Fibroblast of peridontal ligament (primary cell): ENCODE data around the gene SRL.
"Not testable (repeated sequence)": the region's sequence is repeated elsewhere in the genome, so short reads cannot be mapped to it uniquely, and the experiment has no call there.

Source experiments
- DNase-seq: peaks from one replicate; pipeline ENCODE4 v3.0.0-alpha.2; 2010; ENCODE audit errors: extremely low read depth

The SRL gene

DNA sequence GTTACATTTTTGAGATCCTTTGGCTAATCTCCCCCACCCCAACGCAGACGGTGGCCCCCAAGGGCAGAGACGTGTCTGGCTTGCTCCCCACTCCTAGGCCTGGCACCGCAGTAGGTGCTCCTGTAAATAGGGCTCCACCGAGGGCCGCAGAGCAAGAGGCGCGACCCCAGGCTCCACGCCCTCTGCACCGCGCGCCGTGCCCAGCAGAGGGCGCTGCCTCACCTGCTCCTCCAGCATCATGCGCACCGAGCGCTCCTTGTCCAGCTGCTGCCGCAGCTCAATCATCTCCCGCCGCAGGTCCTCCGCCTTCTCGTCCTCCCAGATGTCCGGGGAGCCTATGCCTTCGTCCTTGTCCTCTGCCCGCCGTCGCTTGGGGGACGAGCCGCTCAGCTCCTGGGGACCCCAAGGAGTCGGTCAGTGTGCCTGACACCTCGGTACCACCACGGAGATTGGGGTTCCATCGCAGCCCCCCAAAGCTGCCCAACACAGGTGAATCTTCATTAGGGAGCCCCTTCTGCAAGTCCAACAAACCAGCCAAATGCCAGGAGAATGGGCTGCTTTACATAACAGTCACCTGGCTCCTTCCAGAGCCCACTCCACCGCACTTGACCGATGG, 19.8 kb upstream of the SRL start:
- DNase-seq, result no peak

DNA sequence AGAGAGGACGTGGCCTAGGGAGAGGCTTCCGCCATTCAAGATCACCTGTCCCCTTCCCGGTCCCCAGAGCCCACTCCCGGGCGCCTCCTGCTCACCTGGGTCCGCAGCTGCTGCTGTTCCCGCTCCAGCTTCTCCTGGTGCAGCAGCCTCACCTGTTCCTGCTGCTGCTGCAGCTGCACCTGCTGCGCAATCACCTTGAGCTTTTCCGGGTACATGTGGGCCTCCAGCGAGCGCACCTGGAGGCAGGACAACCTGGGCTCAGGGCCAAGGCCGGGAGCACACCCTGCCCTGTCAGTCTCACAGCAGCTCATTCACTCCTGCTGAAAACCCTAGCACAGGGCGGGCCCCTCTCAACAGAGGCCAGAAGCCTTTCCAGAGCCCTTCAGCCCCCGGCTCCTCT, 18.5 kb upstream of the SRL start:
- no peak for DNase-seq

DNA sequence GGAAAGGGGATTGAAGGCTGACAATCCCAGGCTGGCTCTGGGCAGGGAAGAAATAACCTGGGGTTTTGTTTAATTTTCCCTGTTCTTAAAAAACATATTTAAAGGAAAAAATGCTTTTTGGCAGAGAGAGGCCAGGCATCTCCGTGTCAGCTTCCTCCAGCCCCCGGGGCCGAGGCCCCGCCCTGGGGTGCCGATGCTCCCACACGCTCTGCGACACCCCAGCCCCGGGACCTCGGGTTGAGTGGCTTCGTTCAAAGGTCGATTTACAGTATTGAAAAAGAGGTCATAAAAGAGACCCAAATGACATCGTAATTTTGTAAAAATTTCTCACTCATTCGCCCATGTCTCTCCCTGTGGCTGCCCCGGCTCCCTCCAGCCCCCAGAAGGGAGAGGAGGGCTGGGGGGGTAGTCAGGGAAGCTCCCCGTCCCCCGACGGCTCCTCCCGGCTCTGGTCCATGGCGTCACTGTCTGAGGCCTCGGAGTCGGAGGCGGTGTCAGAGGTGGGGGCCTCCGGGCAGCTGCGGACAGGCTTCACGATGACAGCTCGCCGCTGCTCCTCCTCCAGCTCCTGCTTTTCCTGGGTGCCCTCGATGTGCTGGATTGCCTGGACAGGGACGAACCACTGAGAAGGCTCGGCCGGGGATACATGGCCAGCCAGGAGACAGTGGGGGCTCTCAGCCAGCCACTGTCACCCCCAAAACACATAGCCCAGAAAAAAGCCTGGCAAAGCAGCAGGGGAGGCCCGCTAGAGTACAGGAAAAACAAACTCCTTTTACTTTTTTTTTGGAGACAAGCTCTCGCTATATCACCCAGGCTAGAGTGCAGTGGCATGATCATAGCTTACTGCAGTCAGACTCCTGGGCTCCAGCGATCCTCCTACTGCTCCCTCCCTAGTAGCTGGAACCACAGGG, 16.0 kb upstream of the SRL start:
- DNase-seq, result peak; percentile 42

DNA sequence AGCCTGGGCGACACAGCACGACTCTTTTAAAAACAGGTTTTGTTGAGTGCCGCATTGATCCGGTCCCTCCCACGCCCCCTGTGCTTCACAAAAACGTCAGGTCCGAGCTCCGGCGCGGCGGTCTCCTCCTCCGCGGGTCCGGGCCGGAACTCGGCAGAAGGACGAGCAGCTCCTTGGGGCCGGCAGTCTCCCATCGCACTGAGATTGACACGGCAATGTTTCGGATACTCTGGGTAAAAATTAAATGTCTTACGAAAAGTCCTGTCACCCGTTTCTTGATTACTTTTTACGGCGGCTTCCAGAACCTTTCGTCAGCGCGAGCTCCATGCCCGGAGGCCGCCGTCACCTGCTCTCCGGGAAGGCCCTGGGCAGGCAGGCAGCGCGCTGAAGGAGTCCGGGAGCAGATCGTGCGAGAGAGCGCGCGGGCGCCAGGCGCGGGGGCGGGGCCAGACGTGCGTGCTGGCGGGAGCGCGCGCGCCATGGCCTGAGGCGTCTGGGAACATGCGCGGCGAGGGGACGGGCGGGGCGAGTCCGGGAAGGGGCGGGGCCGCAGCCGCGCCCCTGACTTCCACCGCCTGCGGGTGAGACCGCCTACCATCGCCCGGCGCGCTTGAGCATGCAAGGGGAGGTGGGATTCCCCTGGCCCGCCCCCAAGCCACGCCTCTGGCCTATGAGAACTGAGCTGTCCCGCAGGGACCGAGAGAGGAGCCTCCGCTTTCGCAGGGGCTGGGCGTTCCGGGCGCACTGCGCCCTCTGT, 11.7 kb upstream of the SRL start:
- DNase-seq, result peak; percentile 98

DNA sequence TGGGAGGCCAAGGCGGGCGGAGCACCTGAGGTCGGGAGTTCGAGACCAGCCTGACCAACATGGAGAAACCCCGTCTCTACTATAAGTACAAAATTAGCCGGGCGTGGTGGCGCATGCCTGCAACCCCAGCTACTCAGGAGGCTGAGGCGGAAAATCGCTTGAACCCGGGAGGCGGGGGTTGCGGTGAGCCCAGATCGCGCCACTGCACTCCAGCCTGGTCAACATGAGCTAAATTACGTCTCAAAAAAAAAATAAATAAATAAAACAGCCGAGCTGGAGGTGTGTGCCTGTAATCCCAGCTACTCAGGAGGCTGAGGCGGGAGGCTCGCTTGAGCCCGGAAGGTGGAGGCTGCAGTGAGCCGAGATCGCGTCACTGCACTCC, 11.1 kb upstream of the SRL start:
- not testable (repeated sequence) for DNase-seq

DNA sequence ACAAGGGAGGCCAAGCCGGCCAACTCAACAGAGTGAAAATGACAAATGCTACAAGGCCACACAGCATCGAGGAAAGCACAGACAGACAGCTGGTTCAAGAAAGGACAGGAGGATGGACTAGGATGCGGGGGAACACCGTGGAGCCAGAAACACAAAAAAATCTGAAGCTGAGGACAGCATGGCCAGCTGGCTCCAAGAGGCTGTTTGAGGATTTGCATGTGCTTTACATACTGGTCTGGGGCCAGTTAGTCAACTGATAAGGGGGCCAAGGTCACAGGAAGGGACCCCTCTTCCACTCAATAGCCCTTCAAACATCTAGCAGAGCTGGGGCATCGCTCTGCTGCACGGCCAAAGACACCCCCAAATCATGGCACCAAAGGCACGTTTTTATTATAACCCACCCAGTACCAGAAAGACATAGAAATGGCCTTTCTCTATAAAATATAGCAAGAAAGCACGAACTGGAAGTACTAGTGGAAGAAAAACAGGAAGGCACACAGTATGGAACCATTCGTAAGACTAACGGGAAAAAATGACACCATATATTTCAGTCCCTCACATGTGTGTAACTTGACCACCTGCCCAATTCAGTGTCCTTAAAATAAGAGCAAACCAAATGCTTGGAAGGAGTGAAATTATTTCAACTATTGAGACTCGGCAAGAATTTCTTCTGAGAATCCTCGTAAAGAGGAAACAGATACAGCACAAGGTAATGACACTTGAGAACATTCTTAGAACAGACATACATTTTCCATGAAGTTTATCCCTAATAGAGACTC, 7.8 kb upstream of the SRL start:
- DNase-seq, result no peak

DNA sequence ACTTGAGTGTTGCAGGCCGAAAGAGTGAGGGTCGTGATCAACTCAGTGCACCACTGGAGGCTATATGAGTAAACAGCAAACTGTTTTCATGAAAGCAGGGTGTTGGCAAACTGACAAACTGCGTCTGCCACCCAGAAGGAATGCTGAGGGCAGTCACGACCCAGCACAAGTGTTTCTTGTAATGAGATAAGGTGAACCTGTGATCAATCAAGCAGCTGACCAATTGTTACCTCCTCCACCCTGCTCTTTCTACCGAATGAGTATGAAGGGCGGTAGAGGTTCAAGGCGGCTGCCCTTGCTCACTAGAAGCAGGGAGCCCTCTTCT, 5.5 kb upstream of the SRL start:
- no peak for DNase-seq

DNA sequence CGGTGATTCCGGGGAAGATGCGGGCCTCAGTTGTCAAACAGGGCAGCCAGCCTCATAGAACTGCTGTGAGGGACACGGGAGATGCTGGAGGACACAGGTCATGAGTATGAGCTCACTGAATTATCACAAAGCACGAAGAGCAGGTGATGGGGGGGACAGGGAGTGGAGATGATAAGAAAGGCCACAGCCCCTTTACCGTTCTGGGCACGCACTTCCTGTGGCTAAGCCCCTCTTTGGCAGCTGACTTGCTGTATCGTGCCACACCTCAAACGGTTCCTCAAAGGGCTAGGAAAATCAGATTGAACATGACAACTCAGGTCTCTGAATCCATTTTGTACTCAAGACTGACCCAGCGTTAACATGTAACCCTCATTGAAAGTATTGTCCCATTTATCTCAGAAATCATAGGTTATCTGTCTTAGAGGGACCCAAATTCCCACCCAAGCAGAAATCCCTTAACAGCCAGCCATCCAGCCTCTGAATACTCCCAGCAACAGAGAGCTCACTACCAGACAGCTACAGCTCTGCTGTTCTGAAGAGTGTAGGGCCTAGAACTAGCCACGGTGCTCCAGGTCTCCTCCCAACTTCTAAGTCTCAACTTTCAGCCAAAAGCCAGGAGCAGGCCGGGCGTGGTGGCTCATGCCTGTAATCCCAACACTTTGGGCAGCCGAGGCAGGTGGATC, 5.0 kb upstream of the SRL start:
- no peak for DNase-seq

DNA sequence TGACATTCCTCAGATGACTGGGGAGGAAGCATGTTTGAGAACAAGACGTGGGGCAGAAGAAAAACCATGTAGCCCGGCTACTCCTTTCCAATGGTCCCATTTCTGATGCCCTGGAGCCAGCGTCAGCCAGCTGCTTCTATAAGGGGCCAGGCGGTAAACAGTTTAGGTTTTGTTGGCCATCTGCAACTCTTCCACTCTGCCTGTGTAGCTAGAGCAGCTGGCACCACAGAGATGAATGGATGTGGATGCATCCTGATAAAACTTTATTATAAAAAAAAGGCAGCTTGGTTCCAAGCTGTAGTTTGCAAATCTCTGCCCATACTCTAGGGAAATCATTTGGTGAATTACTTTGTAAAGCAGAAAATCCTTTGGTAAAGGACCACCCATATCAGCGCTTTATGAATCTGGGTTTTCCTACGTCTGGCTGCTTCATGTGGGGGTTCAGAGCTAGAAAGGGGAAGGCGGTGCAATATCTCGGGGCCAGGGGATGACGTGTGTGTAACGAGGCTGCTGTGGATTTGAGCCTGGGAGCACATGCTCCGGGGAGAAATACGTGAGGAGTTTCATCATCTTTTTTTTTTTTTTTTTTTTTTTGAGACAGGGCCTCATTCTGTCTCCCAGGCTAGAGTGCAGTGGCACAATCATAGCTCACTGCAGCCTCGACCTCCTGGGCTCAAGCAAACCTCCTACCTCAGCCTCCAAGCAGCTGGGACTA, 3.4 kb upstream of the SRL start:
- peak; percentile 53 for DNase-seq

DNA sequence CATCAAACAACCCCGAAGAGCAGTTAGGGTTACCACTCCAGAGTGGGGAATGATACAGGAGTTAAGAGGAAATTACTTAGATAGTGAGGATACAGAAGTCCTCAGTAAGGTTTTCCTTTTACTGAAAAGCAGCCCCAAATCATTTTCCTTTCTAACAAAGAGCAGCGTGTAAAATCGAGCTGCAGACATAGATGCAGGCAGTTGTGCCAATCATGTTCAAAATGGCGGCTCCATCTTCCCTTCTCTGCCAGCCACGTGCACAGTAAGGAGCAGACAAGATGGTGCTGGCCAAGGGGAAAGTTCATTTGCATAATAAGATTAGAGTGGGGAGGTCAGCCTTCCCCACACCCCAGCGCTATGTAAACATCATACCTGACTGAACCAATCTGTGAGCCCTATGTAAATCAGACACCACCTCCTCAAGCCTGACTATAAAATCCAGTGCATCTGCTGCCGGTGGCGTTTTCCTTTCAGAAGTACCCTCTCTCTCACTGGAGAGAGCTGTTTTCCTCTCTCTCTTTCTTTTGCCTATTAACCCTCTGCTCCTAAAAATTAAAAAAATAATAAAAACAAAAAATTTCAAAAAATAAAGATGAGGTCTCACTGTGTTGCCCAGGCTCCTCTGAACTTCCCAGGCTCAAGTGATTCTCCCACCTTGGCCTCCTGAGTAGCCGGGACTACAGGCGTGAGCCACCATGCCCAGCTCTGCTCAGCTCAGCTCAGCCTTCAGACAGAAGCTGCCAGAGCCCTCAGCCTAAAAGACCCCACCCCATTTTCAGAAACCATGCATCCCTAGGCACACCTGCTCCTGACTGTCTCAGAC, 2.6 kb upstream of the SRL start:
- no peak for DNase-seq

DNA sequence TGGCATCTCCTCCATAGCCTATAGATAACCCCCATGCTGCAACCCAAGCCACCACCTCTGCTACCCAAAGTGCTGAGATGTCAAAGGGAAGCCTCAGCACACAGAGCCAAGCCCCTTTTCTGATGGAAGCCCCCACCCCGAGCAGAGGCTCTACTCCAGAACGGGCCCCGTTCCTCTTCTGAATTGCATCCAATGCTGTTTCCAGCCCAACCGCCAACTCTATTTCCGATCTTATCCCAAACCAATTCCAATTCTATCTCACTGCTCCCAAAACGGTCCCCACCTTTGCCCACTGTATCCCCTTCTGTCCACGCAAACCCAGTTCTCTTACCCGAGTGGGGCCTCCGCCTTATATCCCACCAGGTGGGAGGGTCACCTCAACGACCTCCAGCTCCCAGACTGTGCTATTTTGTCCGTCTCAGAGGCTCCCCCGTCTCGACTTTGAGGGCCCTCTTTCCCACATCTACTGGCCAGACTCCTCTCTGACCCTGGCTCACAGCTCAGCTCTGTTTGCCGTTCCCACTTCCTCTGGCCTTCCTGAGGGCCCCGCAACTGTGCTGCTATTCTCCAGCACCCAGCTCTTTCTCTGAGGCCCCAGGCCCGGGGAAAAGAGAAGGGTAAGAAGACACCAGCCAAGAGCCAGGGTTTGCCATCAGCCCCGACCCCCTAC, 487 bp downstream of the SRL start:
- no peak for DNase-seq

DNA sequence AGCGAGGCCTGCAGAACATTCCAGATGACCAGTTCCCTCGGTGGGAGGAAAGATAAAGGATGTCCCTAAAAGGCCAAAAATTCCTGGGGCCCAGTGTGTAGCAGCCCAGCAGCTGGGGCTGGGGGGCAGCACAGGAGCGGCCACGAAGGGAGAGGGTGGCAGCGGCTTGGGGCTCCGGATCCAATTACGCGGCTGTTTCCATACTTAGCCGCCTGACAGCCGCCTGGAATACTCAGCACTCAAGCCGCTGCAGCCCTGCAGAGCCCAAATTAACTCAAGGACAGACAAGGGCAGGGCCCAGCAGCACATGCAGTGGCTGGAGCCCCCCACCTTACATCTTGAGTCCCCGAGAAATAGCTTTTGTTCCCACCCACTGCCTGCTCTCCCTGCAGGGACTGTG, 1.3 kb downstream of the SRL start:
- DNase-seq, result no peak

DNA sequence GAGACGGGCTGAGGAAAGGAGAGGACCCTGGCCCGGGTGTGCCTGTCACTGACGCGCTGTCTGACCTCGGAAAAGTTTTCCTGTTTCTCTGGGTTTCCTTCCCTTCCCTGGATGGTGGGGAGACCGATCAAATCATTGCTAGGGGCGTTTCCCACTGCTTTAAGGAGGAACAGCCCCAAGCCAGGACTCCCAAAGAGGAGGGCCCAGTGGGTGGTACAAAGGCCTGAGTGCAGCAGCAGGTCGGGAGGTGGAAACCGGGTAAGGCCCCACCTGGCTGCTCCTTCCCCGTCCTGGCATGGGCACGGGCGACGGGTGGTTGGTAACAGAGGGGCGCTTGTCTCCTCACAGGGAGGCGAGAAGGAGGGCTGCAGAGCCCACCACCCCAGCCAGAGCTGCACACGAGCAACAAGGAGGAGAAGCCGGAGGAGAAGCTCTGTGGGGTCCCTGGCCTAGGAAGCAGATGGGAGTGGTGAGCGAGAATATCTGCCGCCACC, 2.2 kb downstream of the SRL start:
- no peak for DNase-seq

DNA sequence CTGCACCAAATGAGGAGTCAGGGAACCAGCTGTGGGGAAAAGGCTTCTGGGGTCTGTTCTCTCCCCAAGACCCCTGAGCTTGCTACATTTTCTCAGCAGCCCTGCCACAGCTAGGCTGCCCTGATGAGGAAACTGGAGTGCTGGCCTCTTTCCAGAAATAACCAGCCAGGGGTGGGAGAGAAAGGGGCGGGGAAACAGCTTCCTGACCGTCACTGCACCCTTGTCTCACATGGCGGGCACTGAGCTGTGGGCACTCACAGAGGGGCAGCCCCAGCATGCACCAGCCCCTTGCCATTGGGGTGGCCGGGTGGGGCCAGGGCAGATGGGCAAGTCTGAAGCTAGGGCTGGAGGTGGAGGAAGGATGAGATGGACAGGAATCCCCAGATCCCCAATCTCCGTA, 2.9 kb downstream of the SRL start:
- DNase-seq, result no peak

DNA sequence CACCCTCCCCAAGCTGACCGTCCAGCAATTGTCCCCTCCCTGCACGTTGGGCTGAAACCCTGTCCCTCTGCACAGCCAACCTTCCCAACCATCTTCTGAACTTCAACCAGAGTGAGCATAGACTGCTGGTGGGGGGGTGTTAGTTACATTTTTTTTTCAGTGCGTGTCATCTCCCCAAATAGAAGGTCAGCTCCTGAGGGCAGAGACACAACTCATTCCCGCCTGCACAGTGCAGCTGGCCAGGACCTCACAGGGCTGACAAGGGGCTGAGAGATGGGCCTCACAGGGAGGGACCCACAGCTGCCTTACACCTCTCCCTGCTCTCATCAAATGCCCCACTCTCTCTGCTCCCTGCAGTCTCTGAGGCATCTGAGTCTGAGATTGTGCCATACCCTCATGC, 8.4 kb downstream of the SRL start:
- DNase-seq, result no peak

DNA sequence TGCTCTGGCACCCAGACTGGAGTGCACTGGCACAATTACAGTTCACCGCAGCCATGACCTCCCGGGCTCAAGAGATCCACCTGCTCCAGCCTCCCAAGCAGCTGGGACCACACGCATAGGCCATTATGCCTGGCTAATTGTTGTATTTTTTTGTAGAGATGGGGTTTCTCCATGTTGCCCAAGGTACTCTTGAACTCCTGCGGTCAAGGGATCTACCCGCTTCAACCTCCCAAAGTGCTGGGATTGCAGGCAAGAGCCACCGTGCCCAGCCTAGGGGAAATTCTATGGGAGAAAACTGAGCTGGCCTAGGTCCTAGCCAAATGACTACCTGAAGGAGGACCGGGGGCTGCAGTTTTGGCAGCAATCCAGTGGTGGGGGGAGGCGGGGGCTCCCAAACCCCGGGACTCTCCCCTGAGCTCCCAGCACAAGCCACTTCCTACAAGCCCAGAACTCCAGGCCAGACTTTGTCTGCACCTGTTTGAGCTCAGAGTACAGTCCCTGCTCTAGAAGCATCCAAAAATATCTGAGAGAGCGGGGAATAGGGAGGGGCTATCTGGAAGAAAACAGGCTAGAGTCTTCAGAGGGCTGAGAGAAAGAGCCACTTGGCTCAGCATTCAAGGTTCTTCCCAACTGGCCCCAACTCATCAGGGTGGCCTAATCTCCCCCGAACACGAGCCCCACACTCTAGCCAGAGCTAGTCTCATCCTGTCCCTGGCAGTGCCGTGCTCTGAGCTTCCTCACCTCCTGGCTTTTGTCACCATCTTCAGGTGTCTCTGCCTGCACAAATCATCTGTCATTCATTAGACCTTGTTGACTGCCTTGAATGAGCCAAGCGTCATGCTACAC, 9.1 kb downstream of the SRL start:
- no peak for DNase-seq

DNA sequence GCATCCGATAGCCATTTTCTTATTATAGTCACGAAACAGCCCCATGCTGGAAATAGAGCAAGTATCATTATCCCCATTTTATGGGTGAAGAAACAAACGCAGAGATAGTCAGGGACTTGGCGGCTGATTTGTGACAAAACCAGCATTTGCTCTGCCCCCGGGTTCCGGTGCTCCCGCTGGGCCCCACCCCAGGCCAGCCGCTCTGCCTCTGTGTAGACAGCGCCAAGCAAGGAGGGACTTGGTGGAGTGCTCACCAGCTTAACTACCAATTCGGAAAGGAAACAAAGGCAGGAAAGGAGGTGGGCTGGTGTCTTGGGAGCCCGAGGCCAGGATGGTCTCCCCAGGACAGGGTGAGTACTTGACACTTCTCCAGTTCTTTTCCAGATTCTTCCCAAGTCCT, 10.0 kb downstream of the SRL start:
- no peak for DNase-seq

DNA sequence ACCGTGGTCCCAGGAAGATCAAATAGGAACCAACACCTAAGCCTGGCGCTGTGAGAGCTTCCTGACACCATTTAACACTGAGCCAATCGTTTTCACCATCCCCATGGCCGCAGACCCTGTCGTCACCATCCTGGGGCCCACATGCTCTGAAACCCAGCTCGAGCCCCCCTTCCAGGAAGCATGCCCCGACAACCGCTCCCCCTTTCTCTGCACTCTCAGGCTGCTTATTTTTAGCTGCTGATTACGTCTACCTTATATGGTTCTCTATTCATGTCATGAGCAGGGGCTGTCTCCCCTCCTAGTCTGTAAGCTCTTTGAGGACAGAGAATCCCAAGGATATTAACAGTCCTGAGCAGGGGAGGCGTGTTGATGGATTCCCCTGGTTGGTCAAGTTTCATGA, 10.5 kb downstream of the SRL start:
- no peak for DNase-seq

DNA sequence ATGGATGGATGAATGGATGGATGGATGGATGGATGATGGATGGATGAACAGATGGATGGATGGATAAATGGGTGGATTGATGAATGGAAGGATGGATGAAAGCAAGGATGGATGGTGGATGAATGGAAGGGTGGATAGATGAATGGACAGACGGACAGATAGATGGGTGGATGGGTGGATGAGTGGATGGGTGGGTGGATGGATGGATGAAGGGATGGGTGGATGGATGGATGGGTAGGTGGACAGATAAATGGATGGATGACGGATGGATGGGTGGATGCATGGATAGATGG, 14.9 kb downstream of the SRL start:
- no peak for DNase-seq
